ENCODE results near the gene KANSL1.
"Not testable (repeated sequence)": the region's sequence is repeated elsewhere in the genome, so short reads cannot be mapped to it uniquely, and the experiment has no call there.

Gene KANSL1

DNA sequence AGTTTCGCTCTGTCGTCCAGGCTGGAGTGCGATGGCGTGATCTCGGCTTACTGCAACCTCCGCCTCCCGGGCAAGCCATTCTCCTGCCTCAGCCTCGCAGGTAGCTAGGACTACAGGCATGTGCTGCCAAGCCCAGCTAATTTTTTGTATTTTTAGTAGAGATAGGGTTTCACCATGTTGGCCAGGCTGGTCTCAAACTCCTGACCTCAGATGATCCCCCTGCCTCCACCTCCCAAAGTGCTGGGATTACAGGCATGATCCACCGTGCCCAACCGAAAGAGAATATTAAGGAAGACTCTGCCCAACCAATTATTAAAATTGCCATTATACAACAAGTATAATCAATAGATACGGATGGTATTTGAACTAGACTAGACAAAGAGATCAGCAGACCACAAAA, 82.0 kb downstream of the KANSL1 start:
- DNase-seq = not testable (repeated sequence)

DNA sequence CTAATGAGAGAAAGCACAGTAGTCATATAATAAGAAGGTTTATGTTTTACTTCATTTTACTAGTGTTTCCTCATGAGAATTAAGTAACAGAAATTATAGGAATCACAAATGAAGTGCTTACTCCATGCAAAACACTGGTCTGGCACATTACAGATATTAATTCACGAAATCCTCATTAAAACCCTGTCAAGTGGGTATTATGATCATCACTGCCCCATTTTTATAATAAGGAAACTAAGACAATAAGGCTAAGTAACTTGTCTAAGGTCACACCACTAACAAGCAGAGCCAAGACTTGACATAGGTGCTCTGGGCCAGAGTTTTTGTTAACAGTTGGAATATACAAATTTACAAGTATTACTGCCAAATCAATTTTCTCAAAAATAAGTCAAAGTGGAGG, 83.0 kb downstream of the KANSL1 start:
- DNase-seq = no peak

- DNase-seq = no peak
Measured at GRCh38 chr17:46109603-46110189, 83.5 kb downstream of the KANSL1 start.

DNA sequence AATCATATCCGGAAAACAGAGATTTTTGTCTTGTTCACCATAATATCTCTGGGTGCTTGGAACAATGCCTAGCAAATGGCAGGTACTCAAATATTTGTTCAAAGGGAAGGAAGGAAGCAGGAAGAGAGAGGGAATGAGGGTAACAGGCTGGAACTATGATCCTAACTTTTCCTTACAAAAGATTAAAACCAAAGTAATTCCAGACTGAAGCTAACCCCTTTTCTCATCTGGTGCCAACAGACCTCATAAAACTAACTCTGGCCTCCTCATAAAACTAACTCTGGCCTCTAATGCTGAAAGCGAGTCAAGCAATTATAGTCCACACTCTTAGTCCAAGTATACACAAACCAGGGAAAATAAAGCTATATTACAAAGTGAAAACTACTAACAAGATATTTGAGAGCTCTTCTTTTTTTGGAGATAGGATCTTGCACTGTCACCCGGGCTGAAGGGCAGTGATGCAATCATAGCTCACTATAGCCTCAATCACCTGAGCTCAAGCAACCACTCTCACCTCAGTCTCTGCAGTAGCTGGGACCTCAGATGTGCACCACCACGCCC, 84.6 kb downstream of the KANSL1 start:
- no peak for DNase-seq

DNA sequence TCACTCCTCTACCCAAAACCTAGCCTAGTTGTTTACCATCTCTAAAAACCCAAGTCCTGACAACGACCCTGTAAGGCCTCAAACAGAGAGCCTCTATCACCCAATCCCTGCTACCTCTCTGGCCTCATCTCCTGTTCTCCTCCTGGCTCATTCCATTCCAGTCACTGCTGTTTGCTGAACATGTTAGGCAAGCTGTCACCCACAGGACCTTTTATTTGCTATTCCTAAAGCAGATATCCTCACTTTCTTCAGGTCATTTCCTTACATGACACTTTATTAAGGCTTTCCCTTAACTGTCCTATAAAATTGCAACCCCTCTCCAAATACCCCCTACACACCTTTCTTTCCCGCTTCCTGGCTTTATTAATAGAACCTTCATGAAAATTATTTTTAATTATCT, 85.1 kb downstream of the KANSL1 start:
- no peak for DNase-seq

DNA sequence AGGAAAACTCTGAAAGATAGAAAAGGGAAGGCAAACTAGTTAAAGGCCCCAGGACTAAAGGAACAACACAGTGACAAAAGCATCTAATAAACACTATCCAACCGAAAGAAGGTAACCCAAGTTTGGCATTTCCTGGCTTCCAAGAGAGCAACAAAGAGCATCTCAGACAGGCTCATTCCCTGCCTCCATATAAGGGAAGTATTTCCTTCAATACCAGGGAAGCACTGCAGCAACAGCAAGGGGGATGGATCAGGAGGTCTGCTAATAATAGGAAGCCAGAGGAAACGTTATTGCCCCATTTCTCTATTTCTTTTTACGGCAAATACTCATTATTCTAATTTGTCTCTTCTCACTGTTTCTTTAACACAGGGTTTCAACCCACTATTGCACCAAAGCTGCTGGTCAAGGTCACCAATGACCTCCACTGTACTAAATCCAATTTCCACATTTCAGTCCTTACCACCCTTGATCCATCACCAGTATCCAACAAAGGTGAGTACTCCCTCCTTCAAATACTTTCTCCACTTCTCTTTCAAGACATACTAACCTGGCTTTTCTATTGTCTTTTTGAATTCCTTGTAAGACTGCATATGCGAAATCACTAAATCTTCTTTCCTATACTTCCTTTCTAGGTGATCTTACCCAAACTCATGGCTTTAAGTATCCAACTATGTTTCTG, 86.1 kb downstream of the KANSL1 start:
- DNase-seq = no peak

DNA sequence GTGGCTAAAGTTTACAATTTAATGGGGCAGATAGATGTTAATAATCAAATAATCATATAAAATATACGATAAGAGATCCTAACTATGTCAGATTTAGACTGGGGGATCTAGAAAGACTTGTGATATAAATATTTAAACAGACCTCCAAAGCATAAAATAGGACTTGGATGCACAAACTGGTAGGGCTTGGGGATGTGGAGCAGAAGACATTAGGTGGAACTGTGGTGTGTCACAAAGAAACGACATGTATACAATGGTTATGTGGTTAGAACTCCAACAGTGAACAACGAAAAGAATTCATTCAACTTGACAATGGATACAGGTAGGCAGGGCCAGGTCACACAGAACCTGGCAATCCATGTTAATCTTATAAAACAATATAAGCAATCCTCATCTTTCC, 90.4 kb downstream of the KANSL1 start:
- not testable (repeated sequence) for DNase-seq

DNA sequence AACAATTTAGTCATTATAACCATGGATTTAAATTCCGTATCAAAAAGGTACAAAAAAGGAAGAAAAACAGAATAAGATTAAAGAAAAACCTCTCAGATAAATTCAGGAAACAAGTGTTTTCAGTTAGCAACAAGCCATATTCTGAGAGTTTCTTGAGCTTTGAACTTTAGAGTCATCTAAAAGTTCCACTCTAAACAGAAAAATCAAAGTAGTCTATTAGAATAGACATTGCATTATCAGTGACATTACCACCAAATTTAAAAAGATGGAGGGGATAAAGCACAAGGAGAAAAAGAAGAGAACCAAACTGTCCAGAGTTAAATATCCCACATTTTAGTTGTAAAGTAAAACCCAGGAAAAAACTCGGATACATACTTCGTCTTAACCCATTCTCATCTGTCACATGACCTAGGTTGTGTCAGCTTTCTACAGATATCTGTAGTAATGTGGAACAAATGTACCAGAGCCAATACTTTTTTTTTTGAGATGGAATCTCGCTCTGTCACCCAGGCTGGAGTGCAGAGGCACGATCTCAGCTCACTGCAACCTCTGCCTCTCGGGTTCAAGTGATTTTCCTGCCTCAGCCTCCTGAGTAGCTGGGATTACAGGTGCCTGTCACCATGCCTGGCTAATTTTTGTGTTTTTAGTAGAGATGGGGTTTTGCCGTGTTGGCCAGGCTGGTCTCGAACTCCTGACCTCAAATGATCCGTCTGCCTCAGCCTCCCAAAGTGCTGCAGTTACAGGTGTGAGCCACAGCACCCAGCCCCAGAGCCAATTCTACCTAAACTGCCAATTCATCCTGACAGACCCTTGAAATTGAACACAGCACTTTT, 91.2 kb downstream of the KANSL1 start:
- not testable (repeated sequence) for DNase-seq

- DNase-seq = no peak
Measured at GRCh38 chr17:46100590-46100989, 92.6 kb downstream of the KANSL1 start.

DNA sequence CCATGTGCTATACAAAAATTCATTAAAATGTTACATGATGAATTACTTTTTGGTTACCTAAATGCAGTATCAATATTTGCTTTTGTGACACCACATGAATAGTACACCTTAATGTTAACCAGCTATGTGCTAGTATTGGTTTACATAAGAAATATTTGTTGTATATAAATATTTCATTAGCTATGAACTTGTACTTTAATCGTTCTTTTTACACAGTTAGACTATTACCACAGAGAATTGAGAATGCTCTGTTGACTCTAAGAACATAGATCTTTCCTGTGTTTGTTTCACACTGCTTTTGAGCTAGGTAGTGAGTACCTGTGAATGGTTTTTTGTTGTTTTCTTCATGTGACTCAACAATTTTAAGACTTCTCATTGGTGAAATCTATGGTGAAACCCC, 93.4 kb downstream of the KANSL1 start:
- DNase-seq = no peak

- no peak for DNase-seq
Measured at GRCh38 chr17:46097497-46097896, 95.7 kb downstream of the KANSL1 start.

DNA sequence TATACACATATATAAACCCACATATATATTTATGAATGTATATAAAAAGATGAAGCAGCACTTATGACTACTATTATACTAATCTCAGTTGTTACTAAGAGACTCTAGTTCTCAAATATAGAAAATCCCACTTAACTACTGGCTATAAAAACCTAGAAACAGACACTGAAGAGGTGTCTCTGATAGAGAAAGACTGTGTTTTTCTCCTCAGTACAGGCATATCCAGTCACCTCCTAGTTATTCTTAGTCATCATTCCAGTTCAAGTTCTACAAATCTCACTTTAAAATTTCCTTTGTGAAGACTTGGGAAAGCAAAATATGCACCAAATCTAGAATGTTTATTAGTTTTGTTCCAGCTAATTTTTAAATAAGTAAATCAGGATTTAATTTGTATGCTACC, 100.2 kb downstream of the KANSL1 start:
- DNase-seq = no peak

- DNase-seq = no peak
Measured at GRCh38 chr17:46090871-46091270, 102.4 kb downstream of the KANSL1 start.

- no peak for DNase-seq
Measured at GRCh38 chr17:46089389-46089965, 103.8 kb downstream of the KANSL1 start.

DNA sequence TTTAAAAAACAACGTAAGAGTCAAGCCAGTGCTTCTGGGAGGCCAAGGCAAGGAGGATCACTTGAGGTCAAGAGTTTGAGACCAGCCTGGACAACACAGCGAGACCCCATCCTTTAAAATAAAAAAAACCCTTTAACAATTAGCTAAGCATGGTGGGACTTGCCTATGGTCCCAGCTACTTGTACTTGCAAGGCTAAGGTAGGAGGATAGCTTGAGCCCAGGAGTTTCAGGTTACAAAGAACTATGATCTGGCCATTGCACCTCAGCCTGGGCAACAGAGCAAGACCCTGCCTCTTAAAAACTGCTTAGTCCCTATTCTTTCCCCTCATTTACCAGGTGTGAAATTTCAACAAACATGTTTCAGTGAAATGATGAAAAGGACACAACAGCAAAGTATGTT, 104.6 kb downstream of the KANSL1 start:
- DNase-seq = no peak

DNA sequence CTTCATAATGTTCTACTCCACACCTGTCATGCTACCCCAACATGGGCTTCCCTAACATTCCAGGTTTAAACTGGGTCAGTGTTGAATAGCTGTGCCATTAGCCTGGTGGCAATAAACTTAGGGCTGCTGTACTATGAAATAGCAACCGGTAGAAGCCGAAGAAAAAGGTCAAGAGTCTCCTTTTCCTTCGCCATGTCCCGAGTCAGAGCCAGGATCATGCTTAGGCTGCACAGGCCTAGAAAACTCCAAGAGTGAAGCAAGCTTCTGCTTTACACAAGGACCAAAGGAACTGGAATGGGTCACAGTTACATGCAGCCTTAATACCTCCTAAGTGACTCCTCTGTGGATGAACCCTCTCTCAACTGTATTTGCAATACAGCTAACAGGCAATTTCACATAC, 105.4 kb downstream of the KANSL1 start:
- not testable (repeated sequence) for DNase-seq

GRCh38 chr17:46086821-46087220, 106.4 kb downstream of the KANSL1 start:
- no peak for DNase-seq

DNA sequence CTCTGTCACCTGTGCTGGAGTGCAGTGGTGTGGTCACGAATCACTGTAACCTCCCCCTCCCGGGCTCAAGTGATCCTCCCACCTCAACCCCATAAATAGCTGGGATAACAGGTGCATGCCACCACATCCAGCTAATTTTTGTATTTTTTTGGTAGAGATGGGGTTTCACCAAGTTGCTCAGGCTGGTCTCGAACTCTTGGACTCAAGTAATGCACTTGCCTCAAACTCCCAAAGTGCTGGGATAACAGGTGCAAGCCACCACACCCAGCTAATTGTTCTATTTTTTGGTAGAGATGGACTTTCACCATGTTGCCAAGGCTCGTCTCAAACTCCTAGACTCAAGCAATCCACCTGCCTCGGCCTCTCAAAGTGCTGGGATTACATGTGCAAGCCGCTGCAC, 107.7 kb downstream of the KANSL1 start:
- no peak for DNase-seq

GRCh38 chr17:46082257-46082656, 111.0 kb downstream of the KANSL1 start:
- DNase-seq = no peak

DNA sequence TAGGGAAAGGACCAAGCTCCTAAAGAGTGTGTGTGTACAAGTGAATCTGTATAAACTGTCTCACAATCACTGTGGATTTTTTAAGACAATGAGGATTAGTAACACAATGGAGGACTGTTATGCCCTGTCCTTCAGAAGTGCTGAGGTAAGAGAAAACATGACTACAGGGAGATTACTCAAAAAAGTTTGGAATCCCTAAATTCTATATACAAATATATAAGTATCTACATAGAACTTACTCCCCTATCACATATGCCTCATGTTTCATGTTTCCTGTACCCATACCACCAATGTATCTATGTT, 112.3 kb downstream of the KANSL1 start:
- no peak for DNase-seq

DNA sequence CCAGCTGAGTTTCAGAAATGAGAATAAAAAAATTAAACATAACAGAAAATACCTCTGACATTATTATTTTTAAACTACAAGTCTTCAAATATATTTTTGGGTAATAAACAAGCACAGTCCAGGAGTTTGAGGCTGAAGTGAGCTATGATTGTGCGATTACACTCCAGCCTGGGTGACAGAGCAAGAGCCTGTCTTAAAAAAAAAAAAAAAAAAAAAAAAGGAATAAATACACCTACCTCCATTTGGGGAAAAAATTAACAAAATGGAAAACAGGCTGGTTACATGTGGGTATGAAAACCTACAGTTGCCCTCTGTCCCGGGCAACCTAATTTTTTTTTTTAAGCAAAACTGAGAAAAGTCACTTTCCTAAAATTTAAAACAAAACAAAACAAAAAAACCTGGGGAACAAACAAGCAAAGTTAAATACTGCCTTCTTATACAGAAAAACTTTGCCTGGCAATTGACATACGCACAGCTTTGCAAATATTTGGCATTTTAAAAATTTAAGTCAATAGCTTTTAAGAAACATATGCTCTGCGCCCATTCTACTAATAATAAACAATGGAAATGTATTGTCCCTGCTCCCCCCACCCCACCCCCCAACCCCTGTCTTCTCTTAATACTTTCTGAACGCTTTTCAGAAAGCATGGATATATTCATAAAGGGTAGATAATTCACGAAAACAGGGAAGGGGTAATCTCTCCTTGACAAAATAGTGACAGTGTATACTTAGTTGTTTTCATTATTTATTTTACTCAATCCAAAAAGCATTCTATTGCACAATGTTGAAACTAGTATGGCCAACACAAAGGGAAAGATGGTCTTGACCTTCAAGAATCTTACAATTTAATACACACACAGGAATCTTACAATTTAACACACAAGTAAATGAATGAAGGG, 112.9 kb downstream of the KANSL1 start:
- no peak for DNase-seq

GRCh38 chr17:46078675-46079074, 114.6 kb downstream of the KANSL1 start:
- no peak for DNase-seq

Data from effector CD8-positive, alpha-beta T cell (primary cell).